ENCODE measurements around the gene HTR2A. TPM values are rescaled to one million over a fixed set of nuclear protein-coding genes. Genes with fewer than 3 reads are reported as not detected.
A peak's percentile ranks its signal among the peaks of the same experiment; 100 is the strongest.

Gene HTR2A
- polyA plus RNA-seq, 1 donor from 2014 or later = 0.20 TPM

GRCh38 chr13:46796129-46796514, 100.7 kb downstream of the HTR2A start:
- Histone ChIP-seq H3K36me3 (ENCODE audit: insufficient read depth, low read length) (no peaks in the 10 kb centered on the region), H3K27me3 (ENCODE audit: insufficient read depth, low read depth, low read length) (no peaks in the 10 kb centered on the region), H3K9ac (ENCODE audit: low read length) (peak overlapping the region; percentile 82), H3K79me2 (replicated peaks; ENCODE audit: insufficient read depth, low read length) (no peaks in the 10 kb centered on the region), H4K20me1 (ENCODE audit: insufficient read depth) (no peaks in the 10 kb centered on the region), H3K9me3 (ENCODE audit: low read length) (no peaks in the 10 kb centered on the region), H3K4me2 (ENCODE audit: low read length) (peak overlapping the region; percentile 30), H3F3A (ENCODE audit: insufficient read depth, low read length, poor library complexity, severe bottlenecking) (peaks cover 5% of the 10 kb centered on the region), H3K4me3 (ENCODE audit: low read length) (peak overlapping the region; percentile 82), H2AFZ (ENCODE audit: low read depth, low read length) (peak overlapping the region; percentile 95), H3K27ac (ENCODE audit: low read length) (peak overlapping the region; percentile 80), H3K9me2 (ENCODE audit: insufficient read depth, low read length) (no peaks in the 10 kb centered on the region)
- TF ChIP-seq SMC3 (conservative IDR thresholded peaks at IDR 0.05; ENCODE audit: poor library complexity) = no peak

- Histone ChIP-seq H3K79me2 (replicated peaks; ENCODE audit: insufficient read depth, low read length) (no peaks in the 10 kb centered on the region), H3K9ac (ENCODE audit: low read length) (no peak overlapping the region), H3F3A (ENCODE audit: insufficient read depth, low read length, poor library complexity, severe bottlenecking) (peaks cover 5% of the 10 kb centered on the region), H4K20me1 (ENCODE audit: insufficient read depth) (no peaks in the 10 kb centered on the region), H3K36me3 (ENCODE audit: insufficient read depth, low read length) (peaks cover 7% of the 10 kb centered on the region), H3K27ac (ENCODE audit: low read length) (no peak overlapping the region), H2AFZ (ENCODE audit: low read depth, low read length) (no peak overlapping the region), H3K27me3 (ENCODE audit: insufficient read depth, low read depth, low read length) (no peaks in the 10 kb centered on the region), H3K4me2 (ENCODE audit: low read length) (no peak overlapping the region), H3K9me2 (ENCODE audit: insufficient read depth, low read length) (no peaks in the 10 kb centered on the region), H3K9me3 (ENCODE audit: low read length) (no peaks in the 10 kb centered on the region), H3K4me3 (ENCODE audit: low read length) (no peak overlapping the region)
- TF ChIP-seq CTCF (IDR thresholded peaks at IDR 0.05; ENCODE audit: poor library complexity, severe bottlenecking) (no peak), RAD21 (conservative IDR thresholded peaks at IDR 0.05) (no peak), EP300 (conservative IDR thresholded peaks at IDR 0.05; ENCODE audit: poor library complexity, severe bottlenecking) (no peak), SMC3 (conservative IDR thresholded peaks at IDR 0.05; ENCODE audit: poor library complexity) (no peak), EZH2 (IDR thresholded peaks at IDR 0.05; ENCODE audit: borderline replicate concordance, insufficient read depth, low read length, poor library complexity, severe bottlenecking) (no peak), MXI1 (conservative IDR thresholded peaks at IDR 0.05; ENCODE audit: poor library complexity, severe bottlenecking) (no peak), POLR2AphosphoS5 (IDR thresholded peaks at IDR 0.05) (no peak), TAF1 (IDR thresholded peaks at IDR 0.05; ENCODE audit: low read depth) (no peak), REST (IDR thresholded peaks at IDR 0.05; ENCODE audit: borderline replicate concordance) (no peak)
These were observed 101.5 kb downstream of the HTR2A start for GRCh38 chr13:46795321-46795720.

- Histone ChIP-seq H3K36me3 (ENCODE audit: insufficient read depth, low read length) (peaks cover 17% of the 10 kb centered on the region), H3K9me2 (ENCODE audit: insufficient read depth, low read length) (no peaks in the 10 kb centered on the region), H3K4me3 (ENCODE audit: low read length) (no peak overlapping the region), H4K20me1 (ENCODE audit: insufficient read depth) (no peaks in the 10 kb centered on the region), H3F3A (ENCODE audit: insufficient read depth, low read length, poor library complexity, severe bottlenecking) (no peaks in the 10 kb centered on the region), H3K27me3 (ENCODE audit: insufficient read depth, low read depth, low read length) (no peaks in the 10 kb centered on the region), H3K4me2 (ENCODE audit: low read length) (no peak overlapping the region), H2AFZ (ENCODE audit: low read depth, low read length) (no peak overlapping the region), H3K9me3 (ENCODE audit: low read length) (no peaks in the 10 kb centered on the region), H3K79me2 (replicated peaks; ENCODE audit: insufficient read depth, low read length) (no peaks in the 10 kb centered on the region), H3K9ac (ENCODE audit: low read length) (no peak overlapping the region), H3K27ac (ENCODE audit: low read length) (no peak overlapping the region)
- TF ChIP-seq EZH2 (IDR thresholded peaks at IDR 0.05; ENCODE audit: borderline replicate concordance, insufficient read depth, low read length, poor library complexity, severe bottlenecking) (no peak), SMC3 (conservative IDR thresholded peaks at IDR 0.05; ENCODE audit: poor library complexity) (no peak), EP300 (conservative IDR thresholded peaks at IDR 0.05; ENCODE audit: poor library complexity, severe bottlenecking) (no peak), REST (IDR thresholded peaks at IDR 0.05; ENCODE audit: borderline replicate concordance) (no peak), CTCF (IDR thresholded peaks at IDR 0.05; ENCODE audit: poor library complexity, severe bottlenecking) (no peak), MXI1 (conservative IDR thresholded peaks at IDR 0.05; ENCODE audit: poor library complexity, severe bottlenecking) (no peak), POLR2AphosphoS5 (IDR thresholded peaks at IDR 0.05) (no peak), RAD21 (conservative IDR thresholded peaks at IDR 0.05) (no peak), TAF1 (IDR thresholded peaks at IDR 0.05; ENCODE audit: low read depth) (no peak)
These were observed 113.3 kb downstream of the HTR2A start for GRCh38 chr13:46783504-46783903.
